IMR-90 (cell line): ENCODE data around the gene GPLD1.

ENCODE experiments used
- CTCF ChIP-seq: conservative IDR thresholded peaks from 2 replicates; pipeline ENCODE4 v1.5.1; 2012; ENCODE audit warnings: mild to moderate bottlenecking, low read depth, low read length, improper control_type of control experiment
- MXI1 ChIP-seq: IDR thresholded peaks from 2 replicates; pipeline ENCODE4 v1.6.1; 2012; ENCODE audit warnings: low read depth, mild to moderate bottlenecking, low read length, moderate library complexity, borderline replicate concordance
- POLR2A ChIP-seq: IDR thresholded peaks from 2 replicates; pipeline ENCODE4 v1.6.1; 2012; ENCODE audit warnings: mild to moderate bottlenecking, low read depth, low read length
- RAD21 ChIP-seq: IDR thresholded peaks from 2 replicates; pipeline ENCODE4 v1.6.1; 2012; ENCODE audit warnings: low read length, improper control_type of control experiment
- RFX5 ChIP-seq: IDR thresholded peaks from 2 replicates; pipeline ENCODE4 v1.8.0; 2012; ENCODE audit warnings: low read depth, mild to moderate bottlenecking, low read length, moderate library complexity
- USF2 ChIP-seq: fragments of 150-350 bp; IDR thresholded peaks from 2 replicates; pipeline ENCODE4 v1.6.1; 2017; ENCODE audit warnings: mild to moderate bottlenecking, antibody characterized with exemption, low read length, low read depth

GRCh38 chr6:24401458-24401857 is 87.9 kb downstream of the GPLD1 start:
- no peak for TF ChIP-seq CTCF
- no peak for TF ChIP-seq POLR2A
- no peak for TF ChIP-seq USF2
- TF ChIP-seq RAD21, result no peak
- TF ChIP-seq MXI1, result no peak
- no peak for TF ChIP-seq RFX5
